HepG2 (cell line): Measurements from ENCODE around the gene ADPRS.

ENCODE experiments used
- CENPT ChIP-seq: sonication (generic); formaldehyde crosslinking; IDR thresholded peaks from 2 replicates; pipeline ENCODE4 v1.8.0; 2022; ENCODE audit warnings: low read depth, mild to moderate bottlenecking, moderate library complexity, missing genetic modification reagents
- CREB1 ChIP-seq, 2 experiments: fragments of 450-650 bp in 1 of 2; IDR thresholded peaks; 2 replicates each; pipeline ENCODE4 v1.6.1; 2016 to 2017; ENCODE audit warnings: control low read depth in 1 of 2, mild to moderate bottlenecking in 1 of 2, missing compliant biosample characterization in 1 of 2, missing genetic modification characterization in 1 of 2
- HDAC2 ChIP-seq: sonication (generic); formaldehyde crosslinking; IDR thresholded peaks from 2 replicates; pipeline ENCODE4 v1.4.0; 2020; ENCODE audit warnings: missing genetic modification reagents
- HNRNPH1 ChIP-seq: fragments of 200-400 bp; formaldehyde crosslinking; optimal IDR thresholded peaks from 2 replicates; pipeline ENCODE3; 2017; ENCODE audit warnings: mild to moderate bottlenecking, low read depth, low read length
- SIN3A ChIP-seq: IDR thresholded peaks from 2 replicates; pipeline ENCODE4 v1.6.1; 2011; ENCODE audit warnings: low read depth, mild to moderate bottlenecking, control low read depth, low read length, borderline replicate concordance
- THAP11 ChIP-seq: IDR thresholded peaks from 2 replicates; pipeline ENCODE4 v1.6.1; 2016; ENCODE audit warnings: missing biosample characterization, missing genetic modification reagents
- ZNF383 ChIP-seq: sonication (generic); formaldehyde crosslinking; IDR thresholded peaks from 2 replicates; pipeline ENCODE4 v1.4.0; 2020; ENCODE audit warnings: missing genetic modification reagents, mild to moderate bottlenecking, borderline replicate concordance
- ZNF543 ChIP-seq: sonication (generic); formaldehyde crosslinking; IDR thresholded peaks from 2 replicates; pipeline ENCODE4 v1.4.0; 2020; ENCODE audit warnings: mild to moderate bottlenecking, missing genetic modification reagents
- ZNF670 ChIP-seq: sonication (generic); formaldehyde crosslinking; IDR thresholded peaks from 2 replicates; pipeline ENCODE4 v1.8.0; 2022; ENCODE audit warnings: mild to moderate bottlenecking, missing genetic modification reagents, borderline replicate concordance
- TF ChIP-seq, protein P1 (sequence below): sonication (generic); formaldehyde crosslinking; IDR thresholded peaks from 2 replicates; pipeline ENCODE4 v1.4.0; 2020; ENCODE audit warnings: missing genetic modification reagents, mild to moderate bottlenecking, borderline replicate concordance
- TF ChIP-seq, protein P2 (sequence below): sonication (generic); formaldehyde crosslinking; IDR thresholded peaks from 2 replicates; pipeline ENCODE4 v1.5.1; 2020; ENCODE audit warnings: missing genetic modification reagents, mild to moderate bottlenecking, borderline replicate concordance

DNA sequence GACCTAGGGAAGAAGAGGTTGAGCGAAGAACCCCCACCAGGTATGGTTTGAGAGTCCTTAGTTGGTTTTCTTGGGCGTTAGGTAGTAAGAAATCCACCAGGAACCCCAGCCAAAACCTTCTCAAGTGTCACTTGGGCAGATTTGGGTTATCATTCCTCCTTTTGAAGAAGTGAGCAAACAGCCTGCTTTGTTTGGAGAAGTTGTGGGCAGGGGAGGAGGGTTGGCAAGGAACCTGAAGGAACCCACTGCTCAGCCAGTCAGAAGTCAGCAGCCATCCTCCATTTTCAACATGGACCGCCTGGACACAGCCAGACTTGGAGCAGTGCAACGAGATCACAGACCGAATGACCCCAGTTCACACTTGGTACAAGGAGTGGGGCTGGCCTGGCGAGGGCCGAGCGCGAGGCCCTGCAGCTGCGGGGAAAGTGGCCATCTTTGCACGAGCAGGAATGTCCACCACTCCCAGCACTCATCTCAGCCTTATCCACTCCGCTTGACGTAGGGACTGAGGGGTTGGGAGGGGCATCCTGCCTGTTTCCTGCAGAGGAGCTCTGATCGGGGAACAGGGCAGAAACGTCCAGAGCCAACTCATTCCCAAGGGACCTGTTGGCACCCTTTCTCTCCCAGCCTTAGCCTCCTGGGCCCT is 7.2 kb downstream of the ADPRS start:
- TF ChIP-seq HNRNPH1 (no peak), THAP11 (no peak), CREB1 (IDR thresholded peaks at IDR 0.05) (no peak), CREB1 (CRISPR knock-in tag; IDR thresholded peaks at IDR 0.05) (no peak), ZNF383 (CRISPR knock-in tag) (no peak), ZNF670 (CRISPR knock-in tag) (no peak), SIN3A (no peak), ZNF543 (CRISPR knock-in tag) (no peak), HDAC2 (no peak), CENPT (no peak)
- TF ChIP-seq, protein P1, sequence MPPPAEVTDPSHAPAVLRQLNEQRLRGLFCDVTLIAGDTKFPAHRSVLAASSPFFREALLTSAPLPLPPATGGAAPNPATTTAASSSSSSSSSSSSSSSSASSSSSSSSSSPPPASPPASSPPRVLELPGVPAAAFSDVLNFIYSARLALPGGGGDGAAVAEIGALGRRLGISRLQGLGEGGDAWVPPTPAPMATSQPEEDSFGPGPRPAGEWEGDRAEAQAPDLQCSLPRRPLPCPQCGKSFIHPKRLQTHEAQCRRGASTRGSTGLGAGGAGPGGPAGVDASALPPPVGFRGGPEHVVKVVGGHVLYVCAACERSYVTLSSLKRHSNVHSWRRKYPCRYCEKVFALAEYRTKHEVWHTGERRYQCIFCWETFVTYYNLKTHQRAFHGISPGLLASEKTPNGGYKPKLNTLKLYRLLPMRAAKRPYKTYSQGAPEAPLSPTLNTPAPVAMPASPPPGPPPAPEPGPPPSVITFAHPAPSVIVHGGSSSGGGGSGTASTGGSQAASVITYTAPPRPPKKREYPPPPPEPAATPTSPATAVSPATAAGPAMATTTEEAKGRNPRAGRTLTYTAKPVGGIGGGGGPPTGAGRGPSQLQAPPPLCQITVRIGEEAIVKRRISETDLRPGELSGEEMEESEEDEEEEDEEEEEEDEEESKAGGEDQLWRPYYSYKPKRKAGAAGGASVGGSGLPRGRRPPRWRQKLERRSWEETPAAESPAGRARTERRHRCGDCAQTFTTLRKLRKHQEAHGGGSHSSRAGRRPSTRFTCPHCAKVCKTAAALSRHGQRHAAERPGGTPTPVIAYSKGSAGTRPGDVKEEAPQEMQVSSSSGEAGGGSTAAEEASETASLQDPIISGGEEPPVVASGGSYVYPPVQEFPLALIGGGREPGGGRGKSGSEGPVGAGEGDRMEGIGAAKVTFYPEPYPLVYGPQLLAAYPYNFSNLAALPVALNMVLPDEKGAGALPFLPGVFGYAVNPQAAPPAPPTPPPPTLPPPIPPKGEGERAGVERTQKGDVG: no peak
- TF ChIP-seq, protein P2, sequence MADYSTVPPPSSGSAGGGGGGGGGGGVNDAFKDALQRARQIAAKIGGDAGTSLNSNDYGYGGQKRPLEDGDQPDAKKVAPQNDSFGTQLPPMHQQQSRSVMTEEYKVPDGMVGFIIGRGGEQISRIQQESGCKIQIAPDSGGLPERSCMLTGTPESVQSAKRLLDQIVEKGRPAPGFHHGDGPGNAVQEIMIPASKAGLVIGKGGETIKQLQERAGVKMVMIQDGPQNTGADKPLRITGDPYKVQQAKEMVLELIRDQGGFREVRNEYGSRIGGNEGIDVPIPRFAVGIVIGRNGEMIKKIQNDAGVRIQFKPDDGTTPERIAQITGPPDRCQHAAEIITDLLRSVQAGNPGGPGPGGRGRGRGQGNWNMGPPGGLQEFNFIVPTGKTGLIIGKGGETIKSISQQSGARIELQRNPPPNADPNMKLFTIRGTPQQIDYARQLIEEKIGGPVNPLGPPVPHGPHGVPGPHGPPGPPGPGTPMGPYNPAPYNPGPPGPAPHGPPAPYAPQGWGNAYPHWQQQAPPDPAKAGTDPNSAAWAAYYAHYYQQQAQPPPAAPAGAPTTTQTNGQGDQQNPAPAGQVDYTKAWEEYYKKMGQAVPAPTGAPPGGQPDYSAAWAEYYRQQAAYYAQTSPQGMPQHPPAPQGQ: no peak
